ENCODE results near the gene VWF. TPM values are rescaled to one million over a fixed set of nuclear protein-coding genes. Genes with fewer than 3 reads are reported as not detected.

VWF gene
- total RNA-seq, 4 donors from 2014 or later: 163 to 367 (median 253) TPM

DNA sequence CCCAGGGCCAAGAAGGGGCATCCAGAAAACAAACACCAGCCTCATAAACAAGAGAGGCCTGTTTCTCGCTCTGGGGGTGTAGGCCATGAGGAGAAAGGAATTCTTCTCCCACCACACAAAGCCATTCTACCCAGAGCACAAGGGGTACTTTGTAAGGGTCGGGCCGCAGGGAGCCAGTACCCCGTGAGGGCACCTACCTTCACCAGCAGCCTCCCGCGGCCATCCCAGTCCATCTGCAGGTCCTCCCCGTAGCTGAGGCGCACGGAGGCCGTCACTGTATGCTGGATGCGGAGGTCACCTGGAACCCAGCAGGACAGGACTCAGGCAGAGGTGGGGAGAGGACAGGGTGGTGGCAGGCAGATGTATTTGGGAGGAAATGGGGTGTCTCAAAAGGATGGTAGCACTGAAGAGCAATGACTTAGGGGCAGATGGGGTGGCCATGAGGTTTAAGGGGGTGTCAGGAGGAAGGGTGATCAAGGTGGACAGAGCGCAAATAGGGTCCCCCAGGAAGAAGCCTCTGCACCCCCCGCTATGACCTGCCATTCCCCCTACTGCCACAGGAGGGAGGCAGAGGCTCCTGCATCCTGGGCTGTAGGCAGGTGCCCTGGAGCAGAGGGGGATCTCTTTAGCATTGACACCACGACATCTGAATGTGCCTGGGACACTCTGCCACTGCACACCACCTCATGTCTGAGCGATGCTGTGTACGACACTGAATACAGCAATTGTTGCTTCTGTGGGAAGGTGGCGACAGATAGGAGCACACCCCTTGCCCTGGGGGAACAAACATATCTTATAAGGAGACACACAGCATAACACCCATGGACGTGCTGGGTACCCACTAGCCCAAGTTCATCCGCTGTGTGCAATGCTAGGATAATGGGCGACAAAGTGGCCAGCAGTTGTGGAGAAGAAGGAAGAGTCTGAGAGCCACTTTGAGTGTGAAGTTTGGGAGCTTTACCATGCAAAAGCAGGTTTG is 61.4 kb downstream of the VWF start:
- H3K4me1 ChIP-seq: peaks cover 4 to 12% (median 6%) of the 10 kb centered on the region in 4 donors
- WGBS: 66% methylated on average over 19 of the region's 20 CpGs

DNA sequence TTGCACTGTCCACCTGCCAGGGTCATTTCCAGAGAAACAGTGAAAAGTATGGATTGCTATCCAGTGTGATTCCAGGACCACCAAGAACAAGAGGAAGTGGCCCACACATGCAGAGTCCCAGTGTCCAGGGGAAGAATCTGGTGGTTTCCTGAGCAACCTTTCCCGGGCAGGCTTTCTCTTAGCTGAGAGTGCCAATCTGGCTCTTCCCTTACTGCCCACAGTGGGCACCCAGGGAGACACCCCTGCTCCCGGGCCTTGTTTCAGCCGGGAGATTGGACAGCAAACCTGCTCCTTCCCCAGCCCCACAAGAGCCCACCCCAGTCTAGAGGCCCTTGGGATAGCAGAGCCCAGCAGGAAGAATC is 62.1 kb downstream of the VWF start:
- Histone ChIP-seq H3K9me3 (no peaks in the 10 kb centered on the region), H3K4me3 (no peak overlapping the region), H3K4me1 (peaks cover under 1 to 12% (median 6%) of the 10 kb centered on the region in 4 donors), H3K27ac (replicated peaks in 1 of 4) (no peak overlapping the region), H3K27me3 (peaks cover 0 to 5% (median 0%) of the 10 kb centered on the region in 4 donors), H3K36me3 (peaks cover 0 to 96% (median 9%) of the 10 kb centered on the region in 4 donors)
- DNase-seq (ENCODE audit: extremely low spot score): no peak
- TF ChIP-seq EP300 (IDR thresholded peaks at IDR 0.05): no peak
- no peak for TF ChIP-seq POLR2A (IDR thresholded peaks at IDR 0.05; ENCODE audit: low read depth)
- TF ChIP-seq, protein P1, sequence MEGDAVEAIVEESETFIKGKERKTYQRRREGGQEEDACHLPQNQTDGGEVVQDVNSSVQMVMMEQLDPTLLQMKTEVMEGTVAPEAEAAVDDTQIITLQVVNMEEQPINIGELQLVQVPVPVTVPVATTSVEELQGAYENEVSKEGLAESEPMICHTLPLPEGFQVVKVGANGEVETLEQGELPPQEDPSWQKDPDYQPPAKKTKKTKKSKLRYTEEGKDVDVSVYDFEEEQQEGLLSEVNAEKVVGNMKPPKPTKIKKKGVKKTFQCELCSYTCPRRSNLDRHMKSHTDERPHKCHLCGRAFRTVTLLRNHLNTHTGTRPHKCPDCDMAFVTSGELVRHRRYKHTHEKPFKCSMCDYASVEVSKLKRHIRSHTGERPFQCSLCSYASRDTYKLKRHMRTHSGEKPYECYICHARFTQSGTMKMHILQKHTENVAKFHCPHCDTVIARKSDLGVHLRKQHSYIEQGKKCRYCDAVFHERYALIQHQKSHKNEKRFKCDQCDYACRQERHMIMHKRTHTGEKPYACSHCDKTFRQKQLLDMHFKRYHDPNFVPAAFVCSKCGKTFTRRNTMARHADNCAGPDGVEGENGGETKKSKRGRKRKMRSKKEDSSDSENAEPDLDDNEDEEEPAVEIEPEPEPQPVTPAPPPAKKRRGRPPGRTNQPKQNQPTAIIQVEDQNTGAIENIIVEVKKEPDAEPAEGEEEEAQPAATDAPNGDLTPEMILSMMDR (IDR thresholded peaks at IDR 0.05): no peak
- TF ChIP-seq POLR2AphosphoS5 (IDR thresholded peaks at IDR 0.05): no peak
- intact Hi-C loops (cut with DNase I): no loop called here
- 96% methylated on average over 3 of the region's 3 CpGs for WGBS

More for the DNA sequence above, 61.4 kb downstream of the VWF start:
- Histone ChIP-seq H3K4me3 (no peak overlapping the region), H3K9me3 (no peaks in the 10 kb centered on the region), H3K27ac (replicated peaks in 1 of 4) (no peak overlapping the region), H3K27me3 (no peaks in the 10 kb centered on the region), H3K36me3 (peaks cover 0 to 93% (median 7%) of the 10 kb centered on the region in 4 donors)
- no peak for TF ChIP-seq POLR2A (IDR thresholded peaks at IDR 0.05; ENCODE audit: low read depth)
- TF ChIP-seq, protein P1 (IDR thresholded peaks at IDR 0.05): peak; percentile 79 to 95 (median 94)
- peak; percentile 16 to 37 for TF ChIP-seq POLR2AphosphoS5 (IDR thresholded peaks at IDR 0.05)
- TF ChIP-seq EP300 (IDR thresholded peaks at IDR 0.05): no peak
- DNase-seq (ENCODE audit: extremely low spot score): no peak
- intact Hi-C loops (cut with DNase I): no loop called here

DNA sequence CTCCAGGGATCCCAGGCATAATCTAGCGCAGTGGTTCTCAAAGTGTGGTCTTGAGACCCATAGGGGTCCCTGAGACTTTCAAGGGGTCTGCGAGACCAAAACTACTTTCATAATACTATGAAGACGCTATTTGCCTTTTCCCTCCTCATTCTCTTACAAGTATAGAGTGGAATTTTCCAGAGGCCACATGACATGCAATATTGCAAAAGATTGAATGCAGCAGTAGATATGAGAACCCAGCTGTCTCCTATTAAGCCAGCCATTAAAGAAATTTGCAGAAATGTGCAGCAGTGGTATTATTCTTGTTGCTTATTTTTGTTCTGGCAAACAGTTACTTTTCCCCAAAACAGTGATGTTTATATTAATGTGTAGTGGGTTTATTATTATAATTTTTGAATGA is 62.8 kb downstream of the VWF start:
- DNase-seq (ENCODE audit: extremely low spot score): no peak
- intact Hi-C loops (cut with DNase I): no loop called here
- TF ChIP-seq EP300 (IDR thresholded peaks at IDR 0.05): no peak
- Histone ChIP-seq H3K27me3 (peaks cover 0 to 12% (median 4%) of the 10 kb centered on the region in 4 donors), H3K4me3 (no peak overlapping the region), H3K9me3 (no peaks in the 10 kb centered on the region), H3K27ac (replicated peaks in 1 of 4) (no peak overlapping the region), H3K36me3 (peaks cover 0 to 96% (median 11%) of the 10 kb centered on the region in 4 donors), H3K4me1 (peaks cover 5 to 16% (median 9%) of the 10 kb centered on the region in 4 donors)
- WGBS: 84% methylated on average over 3 of the region's 3 CpGs

DNA sequence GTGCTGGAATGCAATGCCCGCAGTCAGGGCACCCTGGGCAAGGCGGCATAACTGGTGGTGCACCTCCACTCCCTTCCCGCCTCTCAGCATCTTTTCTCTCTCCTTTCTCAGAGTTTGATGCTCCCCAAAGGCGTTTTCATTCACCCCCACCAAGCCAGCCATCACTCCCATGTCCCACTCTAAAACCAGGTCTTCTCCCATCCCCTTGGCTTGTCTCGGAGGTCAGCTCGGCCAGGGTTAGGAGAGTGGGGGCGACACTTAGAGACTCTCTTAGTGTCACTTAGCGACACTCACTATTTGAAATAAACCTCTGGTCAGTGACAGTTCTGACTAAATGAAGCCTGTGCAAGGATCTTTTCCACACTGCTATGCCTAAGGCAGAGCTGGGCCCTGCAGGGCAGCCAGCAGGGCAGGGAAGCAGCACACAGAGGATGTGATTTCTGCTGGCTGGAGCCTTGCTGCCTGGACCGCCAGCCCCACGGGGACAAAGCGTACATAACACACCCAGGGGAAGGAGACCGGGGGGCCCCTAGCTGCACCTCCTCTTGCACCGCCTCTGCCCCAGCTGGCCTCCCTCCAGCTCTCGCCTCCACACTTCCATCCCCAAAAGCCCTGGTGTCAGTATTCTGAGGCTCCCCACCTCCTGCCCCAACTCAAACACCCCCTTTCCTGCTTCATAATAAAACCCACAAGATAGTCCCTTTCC is 64.5 kb downstream of the VWF start:
- Histone ChIP-seq H3K4me1 (peaks cover 6 to 20% (median 14%) of the 10 kb centered on the region in 4 donors), H3K9me3 (no peaks in the 10 kb centered on the region), H3K36me3 (peaks cover 0 to 96% (median 12%) of the 10 kb centered on the region in 4 donors), H3K27ac (replicated peaks in 1 of 4) (no peak overlapping the region), H3K4me3 (no peak overlapping the region), H3K27me3 (peaks cover 0 to 17% (median 5%) of the 10 kb centered on the region in 4 donors)
- DNase-seq (ENCODE audit: extremely low spot score): no peak
- 80% methylated on average over 14 of the region's 14 CpGs for WGBS
- intact Hi-C loops (cut with DNase I): no loop called here
- TF ChIP-seq, protein P1 (IDR thresholded peaks at IDR 0.05): no peak
- TF ChIP-seq EP300 (IDR thresholded peaks at IDR 0.05) (no peak), POLR2AphosphoS5 (IDR thresholded peaks at IDR 0.05) (no peak), POLR2A (IDR thresholded peaks at IDR 0.05; ENCODE audit: low read depth) (no peak)

DNA sequence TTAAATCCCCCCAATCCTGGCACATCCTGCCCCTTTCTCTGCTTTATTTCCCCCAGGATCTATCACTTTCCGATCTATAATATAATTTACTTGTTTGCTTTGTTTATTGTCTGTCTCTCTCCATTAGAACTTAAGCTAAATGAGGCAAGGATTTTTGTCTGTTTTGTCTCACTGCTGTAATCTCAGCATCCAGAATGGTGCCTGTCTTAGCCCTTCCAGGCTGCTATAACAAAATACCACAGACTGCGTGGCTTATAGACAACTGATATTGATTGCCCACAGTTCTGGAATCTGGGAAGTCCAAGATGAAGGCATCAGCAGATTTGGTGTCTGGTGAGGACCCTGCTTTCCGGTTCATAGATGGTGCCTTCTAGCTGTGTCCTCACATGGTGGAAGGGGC is 65.2 kb downstream of the VWF start:
- WGBS: 92% methylated on average over 3 of the region's 3 CpGs
- intact Hi-C loops (cut with DNase I): no loop called here
- Histone ChIP-seq H3K4me3 (no peak overlapping the region), H3K27ac (replicated peaks in 1 of 4) (no peak overlapping the region), H3K27me3 (peaks cover 0 to 17% (median 5%) of the 10 kb centered on the region in 4 donors), H3K9me3 (no peaks in the 10 kb centered on the region), H3K36me3 (peaks cover 0 to 96% (median 10%) of the 10 kb centered on the region in 4 donors), H3K4me1 (peaks cover 6 to 21% (median 15%) of the 10 kb centered on the region in 4 donors)
- TF ChIP-seq, protein P1 (IDR thresholded peaks at IDR 0.05): no peak
- TF ChIP-seq POLR2A (IDR thresholded peaks at IDR 0.05; ENCODE audit: low read depth): no peak
- DNase-seq (ENCODE audit: extremely low spot score): no peak
